Lung (tissue), 12 donors: ENCODE data around the gene FUT2. TPM values are rescaled to one million over a fixed set of nuclear protein-coding genes. Genes with fewer than 3 reads are reported as not detected.

Experiments
- ATAC-seq: fragments of 200-7000 bp; cut with Tn5 transposase; one replicate; pipeline ENCODE4 v1.9.1; 2020; ENCODE audit warnings: moderate number of reproducible peaks; ENCODE audit not compliant: insufficient read depth, low FRiP score
- DNase-seq, 3 donors: peaks; one replicate each; pipeline ENCODE4 v3.0.0-alpha.2; 2013 to 2017
- H3K27ac ChIP-seq, 2 donors: one replicate each; pipeline ENCODE4 v1.5.1; 2013; ENCODE audit warnings: mild to moderate bottlenecking in 2 of 2, moderate library complexity in 2 of 2, control low read depth in 1 of 2, inconsistent platforms in 1 of 2, low read depth in 1 of 2, low read length in 1 of 2
- H3K27me3 ChIP-seq, 3 donors: one replicate each; pipeline ENCODE4 v1.5.1; 2013; ENCODE audit warnings: low read length in 2 of 3; ENCODE audit not compliant: control insufficient read depth in 3 of 3, insufficient read depth in 3 of 3
- H3K36me3 ChIP-seq, 4 donors: one replicate each; pipeline ENCODE4 v1.5.1; 2013; ENCODE audit warnings: low read length in 4 of 4, mild to moderate bottlenecking in 1 of 4, moderate library complexity in 1 of 4; ENCODE audit not compliant: control insufficient read depth in 4 of 4, insufficient read depth in 4 of 4
- H3K4me1 ChIP-seq, 5 donors: one replicate each; pipeline ENCODE4 v1.5.1; 2013; ENCODE audit warnings: low read length in 5 of 5, mild to moderate bottlenecking in 2 of 5, moderate library complexity in 1 of 5; ENCODE audit not compliant: control insufficient read depth in 5 of 5, insufficient read depth in 5 of 5
- H3K4me3 ChIP-seq: one replicate; pipeline ENCODE4 v1.5.1; 2013; ENCODE audit warnings: mild to moderate bottlenecking, control low read depth, moderate library complexity
- H3K9ac ChIP-seq, 2 donors: one replicate each; pipeline ENCODE4 v1.5.1; 2013; ENCODE audit warnings: low read length in 2 of 2, control low read depth in 1 of 2; ENCODE audit not compliant: insufficient read depth in 1 of 2
- H3K9me3 ChIP-seq, 4 donors: one replicate each; pipeline ENCODE4 v1.5.1; 2013; ENCODE audit warnings: low read length in 3 of 4, mild to moderate bottlenecking in 1 of 4, moderate library complexity in 1 of 4; ENCODE audit not compliant: control insufficient read depth in 4 of 4, insufficient read depth in 3 of 4
- CTCF ChIP-seq: IDR thresholded peaks from 2 replicates; pipeline ENCODE4 v1.5.1; 2012; ENCODE audit warnings: mild to moderate bottlenecking; ENCODE audit errors: control extremely low read depth, extremely low read depth
- WGBS, 2 donors: extraction: QIAGEN DNeasy Blood & Tissue Kit; methylation state at CpG; one replicate each; pipeline ENCODE4 v1.1.7; 2013; 5-methylcytosine and 5-hydroxymethylcytosine counted together
- polyA plus RNA-seq, 2 donors: library from polyadenylated mRNA; stranded (reverse); fragments of 200-250 nt; gene quantifications; one replicate each; pipeline ENCODE4 v1.2.1, GENCODE V29; 2013
- total RNA-seq, 2 donors: library from RNA; depleted of rRNA in 1 of 2; stranded (reverse); fragments of >200 nt in 1 of 2; gene quantifications; one replicate each; pipeline ENCODE4 v1.2.1, GENCODE V29; 2014 to 2021
- donor health status: control.
- donor health status: control.
- donor health status: Bipolar disorder and iron deficiency.
- donor health status: healthy.
- donor health status: DM: yes; HTN: yes; CAD: no.

The FUT2 gene
- total and polyA plus RNA-seq, 4 donors, result 0.40 to 6.5 (median 5.0) TPM

DNA sequence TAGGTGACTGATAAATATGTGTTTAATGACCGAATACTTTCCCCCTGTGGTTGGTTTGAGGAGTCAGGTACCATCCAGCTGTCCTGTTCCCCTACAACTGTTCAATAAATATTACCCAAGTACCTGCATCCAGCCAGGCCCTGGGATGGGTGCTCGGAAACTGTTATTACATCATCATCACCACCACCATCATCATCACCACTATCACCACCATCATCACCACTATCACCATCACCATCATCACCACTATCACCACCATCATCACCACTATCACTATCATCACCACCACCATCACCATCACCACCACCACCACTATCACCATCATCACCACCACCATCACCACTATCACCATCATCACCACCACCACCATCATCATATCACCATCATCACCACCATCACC, 27.0 kb upstream of the FUT2 start:
- no peaks in the 10 kb centered on the region for H3K36me3 ChIP-seq
- WGBS, 2 donors, result 100% methylated on average over 2 of the region's 2 CpGs
- no peak overlapping the region for H3K9ac ChIP-seq
- H3K4me3 ChIP-seq, result no peak overlapping the region
- no peak for TF ChIP-seq CTCF
- DNase-seq (no peak), ATAC-seq (no peak)
- H3K27me3 ChIP-seq, result no peaks in the 10 kb centered on the region
- H3K9me3 ChIP-seq, result no peaks in the 10 kb centered on the region
- no peak overlapping the region for H3K27ac ChIP-seq
- H3K4me1 ChIP-seq, result peaks cover 0 to 5% (median 0%) of the 10 kb centered on the region in 5 donors

DNA sequence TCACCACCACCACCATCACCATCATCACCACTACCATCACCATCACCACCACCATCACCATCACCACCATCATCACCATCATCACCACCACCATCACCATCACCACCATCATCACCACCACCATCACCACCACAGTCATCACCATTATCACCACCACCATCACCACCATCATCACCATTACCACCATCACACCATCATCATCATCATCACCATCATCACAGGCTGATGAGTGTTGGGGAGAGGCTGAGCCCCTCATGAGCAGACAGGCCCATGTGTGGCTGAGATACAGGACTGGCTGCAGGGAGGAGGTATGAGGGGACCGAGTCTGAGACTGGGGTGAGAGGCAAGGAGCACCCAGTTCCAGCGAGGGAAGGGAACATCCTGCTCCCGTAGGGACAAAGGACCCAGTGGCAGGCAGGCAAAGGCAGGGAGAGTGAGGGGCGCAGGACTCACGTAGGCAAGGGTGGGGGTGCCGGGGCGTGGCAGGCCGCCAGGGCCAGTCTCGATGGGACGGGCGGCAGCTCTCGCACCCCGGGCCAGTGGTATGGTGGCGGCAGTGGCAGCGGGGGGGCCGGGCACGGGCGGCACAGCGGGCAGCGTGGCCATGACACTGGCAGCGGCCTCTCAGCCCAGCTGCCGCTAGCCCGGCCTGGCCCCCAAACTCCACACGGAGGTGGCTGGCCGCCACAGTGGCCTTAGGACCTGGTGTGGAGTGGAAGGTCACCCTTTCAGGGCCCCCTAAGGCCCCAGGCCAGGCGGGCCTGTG, 25.7 kb upstream of the FUT2 start:
- Histone ChIP-seq H3K4me3 (no peak overlapping the region), H3K36me3 (no peaks in the 10 kb centered on the region), H3K9ac (no peak overlapping the region), H3K4me1 (peaks cover 0 to 5% (median 0%) of the 10 kb centered on the region in 5 donors), H3K27ac (no peak overlapping the region), H3K27me3 (no peaks in the 10 kb centered on the region), H3K9me3 (no peaks in the 10 kb centered on the region)
- 96 to 97% methylated on average over 22 to 26 of the region's 26 CpGs for WGBS, 2 donors
- ATAC-seq (peak; percentile 12), DNase-seq (no peak)
- no peak for TF ChIP-seq CTCF

GRCh38 chr19:48670699-48671445, 24.9 kb upstream of the FUT2 start:
- ATAC-seq, result no peak
- Histone ChIP-seq H3K36me3 (no peaks in the 10 kb centered on the region), H3K4me1 (peaks cover 0 to 12% (median 5%) of the 10 kb centered on the region in 5 donors), H3K27me3 (no peaks in the 10 kb centered on the region), H3K9ac (no peak overlapping the region), H3K4me3 (no peak overlapping the region), H3K9me3 (no peaks in the 10 kb centered on the region), H3K27ac (no peak overlapping the region)
- no peak for DNase-seq
- 89 to 91% methylated on average over 21 of the region's 21 CpGs for whole genome bisulfite sequencing, 2 donors
- no peak for TF ChIP-seq CTCF
